ENCODE results near the gene INO80E.
A peak's percentile ranks its signal among the peaks of the same experiment; 100 is the strongest.
"Not testable (repeated sequence)": the region's sequence is repeated elsewhere in the genome, so short reads cannot be mapped to it uniquely, and the experiment has no call there.

INO80E gene

DNA sequence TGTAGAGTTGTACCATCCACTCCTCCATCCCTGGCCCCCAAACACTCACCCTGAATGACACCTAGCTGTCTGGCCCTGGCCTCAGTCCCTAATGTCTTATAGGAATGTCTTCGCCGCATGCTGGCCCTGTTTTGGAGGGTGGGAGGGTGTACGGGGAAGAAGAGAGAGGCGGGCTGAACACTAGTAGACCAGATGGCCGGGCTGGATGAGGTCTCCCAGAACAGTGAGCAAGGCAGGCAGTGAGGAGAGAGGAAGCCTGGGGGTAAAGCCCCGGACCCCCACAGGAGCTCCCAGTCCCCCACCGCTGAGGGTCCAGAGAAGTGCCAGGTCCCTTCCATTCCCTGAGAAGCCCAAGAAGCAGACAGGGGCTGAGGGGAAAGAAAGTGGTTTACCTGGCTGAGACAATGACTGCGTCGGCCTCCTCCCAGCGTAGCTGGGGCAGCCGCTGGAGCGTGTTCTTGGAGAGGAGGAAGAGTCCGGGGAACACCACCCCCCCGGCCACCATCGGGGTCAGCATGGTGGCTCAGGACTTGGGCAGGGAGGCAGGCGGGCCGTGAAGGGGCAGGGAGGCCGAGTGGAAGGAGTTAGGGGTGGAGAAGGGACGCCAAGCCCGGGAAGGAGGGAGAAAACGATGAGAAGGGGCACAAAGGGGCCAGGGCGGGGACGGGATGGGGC, 34.1 kb downstream of the INO80E start:
- no peak for DNase-seq (ENCODE audit: extremely low read depth in 1 of 2, low read depth in 1 of 2)

DNA sequence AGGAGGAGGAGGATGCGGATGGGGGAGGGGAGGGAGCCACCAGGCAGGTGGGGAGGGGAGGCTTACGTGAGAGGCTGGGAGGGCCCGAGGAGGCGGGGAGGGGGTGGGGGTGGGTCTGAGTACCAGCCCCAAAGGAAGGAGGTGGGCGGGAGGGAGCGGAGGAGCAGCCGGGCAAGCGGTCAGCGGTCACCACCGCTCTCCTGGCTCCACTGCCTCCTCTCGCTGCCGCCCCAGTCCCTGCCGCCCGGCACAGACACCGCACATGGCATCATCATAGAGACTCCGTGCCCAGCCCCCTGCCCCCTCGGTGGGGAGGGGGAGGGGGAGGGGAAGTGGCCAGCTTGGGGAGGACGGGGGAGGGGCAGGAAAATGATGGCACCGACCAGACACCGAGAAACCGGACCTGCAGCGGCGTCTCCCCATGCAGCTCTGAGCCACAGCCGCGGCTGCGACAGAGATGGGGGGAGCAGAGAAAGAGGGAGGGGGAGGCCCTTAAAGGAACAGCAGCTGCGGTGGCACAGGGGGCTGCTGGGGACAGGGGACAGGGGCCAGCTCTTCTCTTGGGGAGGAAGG, 34.9 kb downstream of the INO80E start, which contains the start of gene TLCD3B:
TSS of gene TLCD3B (minus strand) at position 431 of the 573 bp plus-strand sequence. CDS start 744 bp downstream, outside the sequence.
- no peak for DNase-seq (ENCODE audit: extremely low read depth in 1 of 2, low read depth in 1 of 2)

DNA sequence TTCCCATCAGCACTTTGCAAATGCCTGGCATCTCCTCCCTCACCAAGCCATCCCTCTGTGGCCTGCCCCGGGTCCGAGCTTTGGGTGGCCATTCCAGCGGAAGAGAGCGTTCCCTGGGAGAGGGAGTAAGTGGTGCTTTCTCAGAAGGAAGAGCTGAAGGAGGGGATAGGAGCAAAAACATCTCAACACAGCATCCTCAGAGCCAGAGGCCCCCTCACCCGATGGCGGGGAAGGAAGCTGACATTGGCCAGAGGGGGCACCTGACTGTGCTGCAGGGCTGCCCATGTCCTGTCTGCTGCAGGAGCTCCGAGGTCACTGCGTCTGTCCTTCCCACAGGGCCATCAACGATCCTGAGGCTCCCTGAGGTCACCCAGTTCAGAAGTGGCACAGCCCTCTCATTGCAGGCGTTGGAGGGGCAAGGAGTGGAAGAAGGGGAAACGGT, 35.5 kb downstream of the INO80E start:
- DNase-seq (ENCODE audit: extremely low read depth in 1 of 2, low read depth in 1 of 2) = no peak

DNA sequence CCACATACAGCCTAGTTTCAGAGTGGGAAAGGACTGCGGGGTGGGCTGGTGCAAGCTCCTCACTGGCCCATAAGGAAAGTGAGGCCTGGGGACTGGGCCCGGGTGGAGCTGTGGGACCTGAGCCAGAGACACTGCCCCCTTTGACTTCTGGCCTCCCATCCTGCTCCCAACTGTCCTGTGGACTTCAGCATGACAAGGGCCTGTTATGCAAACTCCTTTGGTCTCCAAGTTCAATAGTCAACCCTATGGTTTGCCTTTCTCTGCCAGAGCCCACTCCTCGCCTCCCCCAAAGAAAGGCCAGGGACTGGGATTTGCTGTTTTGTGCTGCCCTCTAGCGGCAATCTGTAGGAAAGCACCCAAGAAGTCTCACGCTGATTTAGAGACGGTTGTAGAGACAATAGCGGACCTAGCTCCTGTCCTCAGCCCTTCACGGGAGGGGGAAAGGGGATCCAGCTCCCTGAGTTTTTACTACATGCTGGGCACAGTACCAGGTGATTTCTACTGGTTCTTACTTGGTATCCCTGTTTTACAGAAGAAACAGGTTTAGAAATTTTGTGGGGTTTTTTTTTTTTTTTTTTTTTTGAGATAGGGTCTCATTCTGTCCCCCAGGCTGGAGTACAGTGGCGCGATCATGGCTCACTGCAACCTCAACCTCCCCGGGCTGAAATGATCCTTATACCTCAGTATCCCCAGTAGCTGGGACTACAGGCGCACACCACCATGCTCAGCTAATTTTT, 36.2 kb downstream of the INO80E start:
- no peak for DNase-seq (ENCODE audit: extremely low read depth in 1 of 2, low read depth in 1 of 2)

DNA sequence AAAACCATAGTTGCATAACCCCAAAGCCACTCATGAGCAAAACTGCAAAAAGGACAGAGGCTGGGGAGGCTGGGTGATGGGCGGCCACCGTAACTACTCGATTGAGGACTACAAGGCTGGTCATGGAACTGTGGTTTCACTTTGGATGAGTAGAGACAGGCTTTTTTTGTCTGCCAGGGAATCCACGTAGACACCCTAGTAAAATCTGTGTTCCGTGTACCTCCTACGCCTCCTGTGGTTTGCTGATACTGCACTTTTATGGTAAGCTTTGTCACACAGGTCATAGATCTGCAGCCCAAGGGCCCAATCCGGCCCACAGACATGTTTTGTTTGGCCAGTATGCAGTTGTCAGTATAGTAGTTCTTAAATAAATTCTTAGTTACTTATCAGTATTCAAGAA, 37.2 kb downstream of the INO80E start:
- DNase-seq (ENCODE audit: extremely low read depth in 1 of 2, low read depth in 1 of 2) = no peak

DNA sequence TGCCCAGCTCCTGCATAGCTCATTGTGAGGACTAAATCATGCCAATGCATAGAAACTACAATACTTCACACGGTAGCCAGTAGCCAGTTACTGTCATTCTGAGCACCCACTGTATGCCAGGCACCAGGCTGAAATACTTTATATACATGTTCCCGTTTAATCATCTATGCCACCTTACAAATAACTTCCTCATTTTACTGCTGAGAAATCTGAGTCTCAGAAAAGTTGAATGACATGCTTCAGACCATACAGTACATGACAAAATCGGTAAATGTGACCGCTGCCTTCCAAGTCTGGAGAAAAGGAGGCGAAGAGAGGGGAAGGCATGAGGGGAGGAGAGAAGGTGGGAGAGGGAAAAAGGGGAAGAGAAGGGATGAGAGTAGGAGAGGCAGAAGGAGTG, 44.2 kb downstream of the INO80E start:
- no peak for DNase-seq (ENCODE audit: extremely low read depth in 1 of 2, low read depth in 1 of 2)

DNA sequence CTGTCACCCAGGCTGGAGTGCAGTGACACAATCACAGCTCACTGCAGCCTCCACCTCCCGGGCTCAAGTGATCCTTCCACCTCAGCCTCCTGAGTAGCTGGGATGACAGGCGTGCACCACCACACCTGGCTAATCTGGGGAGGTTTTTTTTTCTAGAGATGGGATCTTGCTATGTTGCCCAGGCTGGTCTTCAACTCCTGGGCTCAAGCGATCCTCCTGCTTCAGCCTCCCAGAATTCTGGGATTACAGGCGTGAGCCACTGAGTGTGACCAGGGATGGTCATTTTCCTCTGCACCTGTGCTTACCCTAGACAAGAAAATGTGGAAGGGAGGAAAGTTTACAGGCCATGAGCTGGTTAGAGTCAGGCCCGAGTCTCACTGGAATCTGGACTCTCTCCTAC, 44.6 kb downstream of the INO80E start:
- DNase-seq (ENCODE audit: extremely low read depth in 1 of 2, low read depth in 1 of 2) = not testable (repeated sequence)

DNA sequence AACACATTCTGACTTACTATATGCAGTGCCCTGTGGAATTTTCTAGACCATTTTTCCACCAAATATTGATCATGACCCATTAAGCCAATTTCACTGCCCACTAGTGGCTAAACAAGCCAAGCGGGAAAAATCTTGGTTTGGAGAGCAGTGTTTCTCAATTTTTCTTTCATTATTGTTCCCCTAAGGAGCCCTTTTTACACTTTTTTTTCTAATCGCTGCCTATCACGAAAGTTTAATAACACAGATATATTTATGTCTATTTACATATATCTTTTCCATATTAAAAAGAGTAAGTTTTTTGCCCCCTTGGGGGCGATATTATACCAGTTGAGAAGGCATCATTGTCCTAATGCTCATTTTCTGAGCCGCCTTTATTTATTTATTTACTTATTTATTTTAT, 45.8 kb downstream of the INO80E start:
- no peak for DNase-seq (ENCODE audit: extremely low read depth in 1 of 2, low read depth in 1 of 2)

DNA sequence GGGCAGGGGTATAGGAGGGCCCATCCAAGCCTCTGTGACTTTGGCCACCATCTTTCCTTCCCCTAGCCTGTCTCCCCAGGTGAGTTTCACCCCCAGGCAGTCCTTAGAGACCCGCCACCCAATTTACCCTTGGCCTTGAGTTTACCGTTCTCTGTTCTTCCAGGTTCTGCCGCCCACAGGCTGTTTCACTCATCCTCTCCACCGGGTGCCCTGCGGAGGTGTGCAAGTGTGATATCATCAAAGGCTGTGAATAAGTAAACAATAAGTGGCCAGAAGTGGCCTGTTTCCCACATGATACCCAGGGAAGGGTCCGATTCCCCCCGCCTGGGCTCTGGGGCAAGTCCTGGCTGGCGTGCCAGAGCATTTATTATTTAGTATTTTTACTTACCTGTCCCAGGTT, 50.1 kb downstream of the INO80E start:
- no peak for DNase-seq (ENCODE audit: extremely low read depth in 1 of 2, low read depth in 1 of 2)

DNA sequence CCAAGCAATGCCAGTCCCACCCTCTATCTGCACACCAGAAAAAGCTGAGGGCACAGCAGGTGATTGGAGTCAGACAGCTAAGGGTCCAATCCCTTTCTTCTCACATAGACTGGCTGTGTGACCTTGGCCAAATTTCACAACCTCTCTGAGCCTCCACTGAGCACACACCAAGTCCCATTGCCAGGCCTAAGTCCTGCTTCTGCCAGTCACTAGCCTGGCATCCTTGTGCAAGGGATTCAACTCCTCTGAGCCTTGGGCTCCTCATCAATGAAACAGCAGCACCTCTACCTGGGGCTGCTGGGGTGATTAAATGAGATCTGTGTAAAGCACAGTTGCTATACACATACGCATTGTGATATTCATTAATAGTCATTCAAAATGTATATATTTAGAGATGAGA, 50.5 kb downstream of the INO80E start:
- DNase-seq (ENCODE audit: extremely low read depth in 1 of 2, low read depth in 1 of 2) = no peak

DNA sequence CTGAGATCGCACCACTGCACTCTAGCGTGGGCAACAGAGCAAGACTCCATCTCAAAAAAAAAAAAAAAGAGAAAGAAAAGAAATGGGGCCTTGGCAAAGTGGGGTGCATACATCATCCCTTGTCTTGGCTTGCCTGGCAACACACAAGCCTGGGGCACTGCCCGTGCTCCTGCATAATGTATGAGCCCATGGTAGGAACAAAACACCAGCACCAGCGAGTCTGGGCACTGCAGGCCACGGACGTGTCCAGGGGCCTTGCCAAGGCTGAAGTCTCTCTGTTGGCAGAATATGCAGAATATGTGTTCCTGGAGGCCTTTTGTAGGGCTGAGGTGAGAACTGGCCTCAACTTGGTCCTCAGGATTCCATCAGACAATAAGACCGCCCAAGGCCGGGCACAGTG, 53.8 kb downstream of the INO80E start:
- no peak for DNase-seq (ENCODE audit: extremely low read depth in 1 of 2, low read depth in 1 of 2)

DNA sequence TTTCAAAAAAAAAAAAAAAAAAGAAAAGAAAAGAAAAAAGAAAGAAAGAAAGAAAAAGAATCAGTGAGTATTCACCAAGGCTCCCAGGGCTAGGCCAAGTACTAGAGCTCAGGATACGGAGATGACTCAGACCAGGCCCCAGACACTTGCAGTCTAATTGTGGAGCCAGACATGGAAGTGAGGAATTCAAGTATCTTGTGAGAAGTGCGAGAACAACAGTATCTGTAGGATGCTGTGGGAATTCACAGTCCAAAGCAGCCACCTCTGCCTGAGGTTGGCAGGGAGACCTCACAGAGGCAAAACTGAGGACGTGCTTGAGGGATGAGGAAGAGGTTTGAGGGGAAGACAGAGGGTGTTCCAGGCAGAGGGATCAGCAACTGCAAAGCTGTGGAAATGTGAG, 55.5 kb downstream of the INO80E start:
- DNase-seq (ENCODE audit: extremely low read depth in 1 of 2, low read depth in 1 of 2) = no peak

DNA sequence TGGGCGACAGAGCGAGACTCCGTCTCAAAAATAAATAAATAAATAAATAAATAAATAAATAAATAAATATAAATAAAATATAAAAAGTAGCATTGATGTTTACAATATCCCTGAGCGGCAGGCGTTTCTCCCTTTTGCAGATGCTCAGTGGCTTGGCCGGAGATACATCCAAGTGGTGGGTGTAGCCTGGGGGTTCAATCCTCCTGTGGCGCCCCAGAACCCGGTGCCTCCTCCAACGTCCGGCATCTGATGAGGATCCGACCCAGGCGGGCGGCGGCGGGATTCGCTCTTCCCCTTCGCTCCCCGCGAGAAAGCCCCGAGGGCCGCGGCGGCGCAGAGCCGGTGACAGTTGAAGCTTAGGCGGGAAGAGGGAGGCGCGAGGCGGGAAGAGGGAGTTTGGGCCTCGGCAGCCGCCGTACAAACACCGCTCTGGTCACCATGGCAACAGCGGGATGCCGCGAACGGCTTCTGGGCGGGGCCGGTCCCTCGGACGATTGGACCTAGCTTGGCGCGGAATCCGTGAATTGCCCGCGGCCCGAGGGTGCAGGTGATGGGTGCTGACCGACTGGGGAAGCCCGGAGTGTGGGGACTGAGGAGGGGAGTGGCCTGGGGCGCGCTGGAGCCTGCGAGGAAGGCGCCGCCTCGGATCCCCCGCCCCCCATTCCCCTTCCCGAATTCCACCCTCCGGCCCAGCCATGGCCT, 56.8 kb downstream of the INO80E start:
- DNase-seq (ENCODE audit: extremely low read depth in 1 of 2, low read depth in 1 of 2) = peak; percentile 80 to 87

DNA sequence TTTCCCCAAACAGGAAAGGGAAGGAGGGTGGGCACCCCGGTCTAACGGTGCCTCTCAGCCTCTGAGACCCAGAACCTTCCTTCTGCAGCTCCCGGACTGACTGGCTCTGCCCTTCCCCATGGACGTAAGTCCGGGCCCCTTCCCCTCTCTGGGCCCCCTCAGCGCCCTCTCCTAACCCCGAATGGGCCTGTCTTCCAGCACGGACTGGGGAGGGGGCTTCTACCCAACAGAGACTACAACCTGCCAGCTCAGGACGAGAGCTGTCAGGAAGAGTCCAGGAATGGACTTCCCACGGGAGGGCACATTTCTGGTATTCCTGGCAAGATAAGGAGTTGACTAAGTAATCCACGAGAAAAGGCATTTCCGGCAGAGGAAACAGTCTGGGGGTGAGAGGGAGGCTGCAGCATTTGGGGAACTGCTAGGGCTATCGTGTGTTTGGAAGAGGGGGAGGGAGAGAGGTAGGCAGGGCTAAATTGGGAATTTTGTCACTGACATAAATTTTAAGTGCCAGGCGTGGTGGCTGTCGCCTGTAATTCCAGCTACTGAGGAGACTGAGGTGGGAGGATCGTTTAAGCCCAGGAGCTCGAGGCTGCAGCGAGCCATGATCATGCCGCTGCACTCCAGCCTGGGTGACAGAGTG, 57.5 kb downstream of the INO80E start:
- DNase-seq (ENCODE audit: extremely low read depth in 1 of 2, low read depth in 1 of 2) = no peak

DNA sequence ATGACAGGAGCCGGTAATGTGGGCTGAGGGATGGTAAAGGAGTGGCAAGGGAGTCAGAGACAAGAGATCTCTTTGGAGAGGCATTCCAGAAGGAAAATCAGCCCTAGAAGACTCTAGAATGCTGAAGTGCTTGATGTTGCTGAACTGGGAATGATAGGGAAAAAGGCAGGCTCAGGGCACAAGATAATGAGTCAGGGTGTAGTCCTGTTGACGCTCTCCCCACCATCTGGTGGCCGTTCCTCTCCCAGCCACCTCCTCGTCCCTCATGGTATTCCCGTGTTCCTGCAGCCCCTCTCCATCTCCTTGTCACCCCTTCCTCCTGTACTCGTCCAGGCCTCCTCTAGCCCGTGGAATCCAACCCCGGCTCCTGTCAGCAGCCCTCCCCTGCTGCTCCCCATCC, 58.4 kb downstream of the INO80E start:
- no peak for DNase-seq (ENCODE audit: extremely low read depth in 1 of 2, low read depth in 1 of 2)

DNA sequence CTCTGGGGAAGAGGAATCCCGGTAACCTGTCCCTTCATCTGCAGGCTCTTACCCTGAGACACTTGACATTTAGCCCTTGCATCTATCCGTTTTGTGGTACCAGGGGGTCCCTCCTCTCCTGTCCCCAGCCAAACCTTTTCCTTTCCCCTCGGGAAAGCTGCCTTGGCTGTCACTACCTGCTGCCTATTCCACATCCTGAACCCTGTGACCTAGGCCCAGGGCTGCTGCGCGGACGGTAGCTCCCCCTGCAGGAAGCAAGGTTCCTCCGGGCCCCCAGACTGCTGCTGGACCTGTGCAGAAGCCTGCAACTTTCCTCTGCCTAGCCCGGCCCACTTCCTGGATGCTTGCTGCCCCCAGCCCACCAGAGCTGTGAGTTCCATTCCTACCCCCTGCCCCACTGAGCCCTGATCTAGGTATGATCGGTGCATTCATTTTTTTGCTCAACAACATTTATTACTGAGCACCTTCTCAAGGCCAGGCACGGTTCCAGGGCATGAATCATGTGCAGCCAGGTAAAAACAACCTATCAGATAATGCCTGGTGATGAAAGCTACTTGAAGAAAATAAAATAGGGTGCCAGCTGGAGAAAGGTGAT, 59.0 kb downstream of the INO80E start:
- DNase-seq (ENCODE audit: extremely low read depth in 1 of 2, low read depth in 1 of 2) = no peak

All from activated CD8-positive, alpha-beta memory T cell treated with anti-CD3 and anti-CD28 coated beads for 1 hour (primary cell).